HG02981 (cell line): ENCODE measurements around the gene NES.

Experiments used
- ATAC-seq: cut with Tn5 transposase; IDR thresholded peaks from one replicate; pipeline ENCODE4 v1.9.1; 2021; ENCODE audit warnings: mild to moderate bottlenecking, moderate library complexity; ENCODE audit not compliant: unreplicated experiment

NES gene, protein sequence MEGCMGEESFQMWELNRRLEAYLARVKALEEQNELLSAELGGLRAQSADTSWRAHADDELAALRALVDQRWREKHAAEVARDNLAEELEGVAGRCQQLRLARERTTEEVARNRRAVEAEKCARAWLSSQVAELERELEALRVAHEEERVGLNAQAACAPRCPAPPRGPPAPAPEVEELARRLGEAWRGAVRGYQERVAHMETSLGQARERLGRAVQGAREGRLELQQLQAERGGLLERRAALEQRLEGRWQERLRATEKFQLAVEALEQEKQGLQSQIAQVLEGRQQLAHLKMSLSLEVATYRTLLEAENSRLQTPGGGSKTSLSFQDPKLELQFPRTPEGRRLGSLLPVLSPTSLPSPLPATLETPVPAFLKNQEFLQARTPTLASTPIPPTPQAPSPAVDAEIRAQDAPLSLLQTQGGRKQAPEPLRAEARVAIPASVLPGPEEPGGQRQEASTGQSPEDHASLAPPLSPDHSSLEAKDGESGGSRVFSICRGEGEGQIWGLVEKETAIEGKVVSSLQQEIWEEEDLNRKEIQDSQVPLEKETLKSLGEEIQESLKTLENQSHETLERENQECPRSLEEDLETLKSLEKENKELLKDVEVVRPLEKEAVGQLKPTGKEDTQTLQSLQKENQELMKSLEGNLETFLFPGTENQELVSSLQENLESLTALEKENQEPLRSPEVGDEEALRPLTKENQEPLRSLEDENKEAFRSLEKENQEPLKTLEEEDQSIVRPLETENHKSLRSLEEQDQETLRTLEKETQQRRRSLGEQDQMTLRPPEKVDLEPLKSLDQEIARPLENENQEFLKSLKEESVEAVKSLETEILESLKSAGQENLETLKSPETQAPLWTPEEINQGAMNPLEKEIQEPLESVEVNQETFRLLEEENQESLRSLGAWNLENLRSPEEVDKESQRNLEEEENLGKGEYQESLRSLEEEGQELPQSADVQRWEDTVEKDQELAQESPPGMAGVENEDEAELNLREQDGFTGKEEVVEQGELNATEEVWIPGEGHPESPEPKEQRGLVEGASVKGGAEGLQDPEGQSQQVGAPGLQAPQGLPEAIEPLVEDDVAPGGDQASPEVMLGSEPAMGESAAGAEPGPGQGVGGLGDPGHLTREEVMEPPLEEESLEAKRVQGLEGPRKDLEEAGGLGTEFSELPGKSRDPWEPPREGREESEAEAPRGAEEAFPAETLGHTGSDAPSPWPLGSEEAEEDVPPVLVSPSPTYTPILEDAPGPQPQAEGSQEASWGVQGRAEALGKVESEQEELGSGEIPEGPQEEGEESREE (N-terminal part only)

DNA sequence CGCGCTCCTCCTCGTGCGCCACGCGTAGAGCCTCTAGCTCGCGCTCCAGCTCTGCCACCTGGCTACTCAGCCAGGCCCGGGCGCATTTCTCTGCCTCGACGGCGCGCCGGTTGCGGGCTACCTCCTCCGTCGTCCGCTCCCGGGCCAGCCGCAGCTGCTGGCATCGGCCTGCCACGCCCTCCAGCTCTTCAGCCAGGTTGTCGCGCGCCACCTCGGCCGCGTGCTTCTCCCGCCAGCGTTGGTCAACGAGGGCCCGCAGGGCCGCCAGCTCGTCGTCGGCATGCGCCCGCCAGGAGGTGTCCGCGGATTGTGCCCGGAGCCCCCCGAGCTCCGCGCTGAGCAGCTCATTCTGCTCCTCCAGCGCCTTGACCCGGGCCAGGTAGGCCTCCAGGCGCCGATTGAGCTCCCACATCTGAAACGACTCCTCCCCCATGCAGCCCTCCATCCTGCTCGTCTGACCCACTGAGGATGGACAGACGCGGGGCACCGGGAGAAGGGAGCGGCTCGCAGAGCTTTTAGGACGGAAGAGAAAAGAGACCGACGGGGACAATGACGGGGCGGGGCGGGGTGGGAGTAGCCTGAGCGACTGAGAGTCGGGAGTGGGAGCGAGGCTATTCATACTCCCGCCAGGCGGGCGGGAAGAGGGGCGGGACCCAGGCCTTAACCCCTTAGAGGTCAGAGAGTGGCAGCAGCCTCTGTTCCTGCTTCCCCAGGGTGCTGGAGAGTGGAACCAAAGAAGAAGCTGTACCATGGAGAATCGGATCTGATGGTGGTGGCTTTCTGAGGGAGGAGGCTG, at the start of gene NES:
NES (minus strand) TSS at position 588 of the 796 bp plus-strand sequence; CDS start at position 445, 143 bp downstream.
- ATAC-seq, result no peak

DNA sequence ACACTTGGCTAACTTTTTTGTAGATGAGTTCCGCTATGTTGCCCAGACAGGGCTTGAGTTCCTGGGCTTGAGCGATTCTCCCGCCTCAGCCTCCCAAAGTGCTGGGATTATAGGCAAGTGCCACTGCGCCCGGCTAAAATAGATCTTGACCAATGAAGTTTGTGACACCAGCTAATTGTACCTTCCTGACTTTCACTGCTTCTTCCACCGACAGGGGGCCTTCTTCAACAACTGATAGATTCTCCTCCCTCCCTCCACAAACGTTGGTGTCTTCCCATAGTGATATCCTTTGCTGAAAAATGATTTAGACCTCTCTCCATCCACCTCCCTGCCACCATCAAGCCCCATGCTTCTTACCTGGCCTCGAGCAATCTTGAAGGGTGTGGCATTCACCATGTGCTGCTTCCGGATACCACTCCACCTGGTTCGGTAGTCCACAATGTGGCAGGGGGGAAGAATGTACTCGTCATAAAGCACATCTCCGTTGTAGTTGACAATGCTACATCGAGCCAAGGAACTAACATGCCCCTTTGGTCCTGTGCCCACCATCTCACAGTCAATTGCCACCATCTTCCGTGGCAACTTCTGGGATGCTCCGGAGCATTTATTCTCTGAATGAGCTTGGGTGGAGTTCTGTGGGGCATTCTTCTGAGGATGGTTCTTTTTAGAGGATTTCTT, 49.5 kb upstream of the NES start:
- ATAC-seq, result no peak

DNA sequence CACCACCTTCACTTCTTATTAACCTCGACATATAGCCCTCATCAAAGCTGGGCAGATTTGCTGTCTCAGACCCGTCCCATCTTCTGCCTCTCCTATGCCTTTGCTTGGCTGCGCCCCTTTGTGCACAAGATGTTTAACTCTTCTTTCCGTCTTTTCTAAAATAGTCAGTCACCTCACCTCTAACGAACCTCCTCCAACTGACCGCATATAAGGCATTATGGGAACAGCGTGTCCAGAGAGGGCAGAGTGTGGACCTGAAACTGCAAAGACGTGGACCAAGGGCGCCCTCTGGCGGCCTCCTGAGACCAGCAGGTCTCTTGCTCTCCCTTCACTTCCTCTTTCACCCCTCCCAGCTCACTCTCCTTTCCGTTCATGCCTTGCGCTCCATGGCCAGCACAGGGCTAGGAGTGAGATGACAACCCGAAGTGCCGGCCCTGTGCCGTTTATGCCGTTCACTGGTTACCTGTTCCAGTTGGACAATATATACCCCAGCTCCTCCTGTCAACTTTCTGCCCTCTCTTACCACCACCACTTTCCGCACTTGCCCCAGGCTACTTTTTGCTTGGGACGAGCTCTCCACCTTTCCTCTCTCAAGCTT, 48.6 kb upstream of the NES start:
- no peak for ATAC-seq

- no peak for ATAC-seq
These were observed 44.3 kb upstream of the NES start for GRCh38 chr1:156721535-156721934.

- ATAC-seq, result no peak
These were observed 43.9 kb upstream of the NES start for GRCh38 chr1:156721131-156721530.

DNA sequence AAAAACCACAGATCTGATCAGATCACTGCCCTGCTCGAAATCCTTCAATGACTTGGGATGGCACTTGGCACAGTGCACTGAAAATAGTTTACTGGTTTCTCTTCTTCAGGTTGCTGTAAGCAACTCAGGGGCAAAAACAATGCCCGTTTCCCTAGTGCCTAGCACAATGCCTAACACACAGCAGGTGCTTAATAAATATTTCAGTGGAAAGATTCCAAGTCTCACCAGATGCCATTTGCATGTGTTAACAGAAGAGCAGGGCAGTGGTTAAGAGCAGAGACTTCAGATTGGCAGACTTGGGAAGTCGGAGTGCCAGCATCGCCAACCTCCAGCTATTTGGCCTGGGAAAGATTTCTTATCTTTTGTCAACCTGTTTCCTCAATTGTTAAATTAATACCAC, 40.1 kb upstream of the NES start:
- ATAC-seq, result no peak

DNA sequence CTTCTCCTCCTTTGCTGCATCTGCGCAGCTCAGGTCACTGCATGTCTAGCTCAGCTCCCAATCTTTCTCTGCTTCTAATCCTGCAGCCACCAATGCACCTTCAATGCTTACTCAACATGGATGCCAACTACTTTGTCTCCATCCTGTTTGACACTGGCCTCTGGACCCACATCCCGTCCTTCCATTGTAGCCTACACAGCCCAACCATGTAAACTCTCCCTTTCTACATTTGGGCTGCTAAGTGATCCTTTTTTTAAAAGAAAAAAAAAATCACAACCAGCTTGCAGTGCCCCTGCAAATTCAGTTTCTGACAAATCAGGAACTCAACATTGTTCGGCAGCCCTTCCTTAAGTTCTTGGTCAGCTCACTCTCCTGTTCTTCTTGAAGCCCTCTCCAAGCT, 37.6 kb upstream of the NES start:
- no peak for ATAC-seq

DNA sequence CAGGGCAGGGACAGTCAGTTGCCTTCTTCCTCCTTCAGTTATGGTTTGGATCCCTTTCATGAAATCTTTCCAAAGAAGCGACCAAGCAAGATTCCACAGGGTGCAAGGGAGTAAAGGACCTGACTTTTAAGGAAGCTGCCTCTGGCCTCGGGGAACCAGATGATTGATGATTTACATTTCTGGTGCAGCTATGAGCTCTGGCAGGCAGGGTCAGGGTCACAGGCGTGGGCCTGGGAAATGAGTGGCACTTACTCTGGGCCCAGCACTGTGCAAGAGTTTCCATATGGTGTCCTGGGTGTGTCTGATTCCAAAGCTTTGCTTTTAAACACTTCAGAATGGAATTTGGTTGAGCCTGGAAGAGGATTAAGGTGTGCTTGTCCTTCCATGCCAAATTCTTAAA, 35.4 kb upstream of the NES start:
- ATAC-seq, result no peak

DNA sequence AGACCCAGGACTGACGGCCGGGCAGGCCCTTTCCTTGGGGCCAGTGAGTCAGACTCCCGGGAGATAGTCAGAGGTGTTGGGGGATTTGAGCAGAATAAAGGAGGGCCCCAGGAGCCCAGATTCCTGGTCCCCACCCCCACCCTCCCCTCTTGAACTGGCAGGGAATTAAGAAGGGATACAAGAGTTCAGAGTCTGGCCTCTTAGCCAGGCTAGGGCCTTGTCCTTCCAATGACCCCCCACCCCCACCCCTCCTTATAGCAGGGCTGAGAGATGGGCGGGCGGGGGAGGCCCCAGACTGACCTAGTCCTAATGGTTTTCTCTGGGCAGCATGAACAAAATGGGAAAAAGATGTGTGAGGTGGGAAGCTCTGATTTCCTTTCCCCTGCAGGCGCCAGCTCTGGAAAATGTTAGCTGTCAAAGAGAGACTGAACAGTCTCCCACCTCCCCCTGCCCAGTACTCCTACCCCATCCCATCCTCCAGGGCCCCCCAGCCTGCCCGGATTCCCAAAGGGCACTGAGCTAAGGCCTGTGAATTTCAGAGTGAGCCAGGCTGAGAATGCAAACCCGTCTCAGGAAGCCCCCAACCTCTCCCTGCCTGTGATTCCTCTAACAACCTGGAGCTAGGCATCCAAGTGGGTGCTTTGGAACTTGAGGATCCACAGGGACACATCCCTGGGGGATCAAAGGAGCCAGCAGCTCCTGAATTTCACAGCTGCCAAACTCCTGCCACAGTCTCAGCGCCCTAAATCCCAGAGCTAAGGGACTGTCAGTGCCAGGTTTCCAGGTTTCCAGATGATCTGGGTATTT, 34.0 kb upstream of the NES start:
- ATAC-seq, result no peak

DNA sequence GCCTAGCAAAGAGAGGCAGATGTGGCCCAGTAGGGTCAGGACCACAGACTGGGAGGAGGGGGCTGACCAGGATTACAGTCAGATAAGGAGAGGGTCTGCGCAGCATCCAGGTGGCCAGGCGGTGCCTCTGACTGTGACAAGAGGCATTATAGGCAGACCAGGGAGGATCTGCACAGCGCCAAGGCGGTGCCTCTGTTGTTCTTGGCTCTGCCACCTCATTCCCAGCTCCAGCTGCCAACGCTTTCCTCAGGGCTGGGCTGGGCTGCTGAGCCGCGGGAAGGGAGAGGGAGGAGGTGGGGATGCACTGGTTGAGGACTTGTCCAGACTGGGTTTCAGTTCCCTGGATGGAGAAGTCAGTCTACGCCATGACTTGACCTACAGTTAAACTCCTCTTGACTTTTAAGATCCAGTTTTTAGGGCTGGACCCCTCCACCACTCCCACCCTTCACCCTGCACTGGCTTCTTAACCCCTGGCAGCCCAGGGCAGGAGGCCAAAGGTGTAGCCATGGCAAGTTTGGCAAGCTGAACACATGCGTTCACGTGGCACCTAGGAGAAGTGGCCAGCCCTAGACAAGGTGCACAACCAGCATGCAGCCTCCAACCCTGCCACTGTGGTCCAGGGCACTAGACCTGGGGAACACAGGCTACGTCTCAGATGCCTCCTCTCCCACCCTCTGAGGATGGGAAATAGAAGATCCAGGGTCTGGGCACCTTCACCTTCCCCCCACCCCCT, 32.7 kb upstream of the NES start:
- no peak for ATAC-seq

DNA sequence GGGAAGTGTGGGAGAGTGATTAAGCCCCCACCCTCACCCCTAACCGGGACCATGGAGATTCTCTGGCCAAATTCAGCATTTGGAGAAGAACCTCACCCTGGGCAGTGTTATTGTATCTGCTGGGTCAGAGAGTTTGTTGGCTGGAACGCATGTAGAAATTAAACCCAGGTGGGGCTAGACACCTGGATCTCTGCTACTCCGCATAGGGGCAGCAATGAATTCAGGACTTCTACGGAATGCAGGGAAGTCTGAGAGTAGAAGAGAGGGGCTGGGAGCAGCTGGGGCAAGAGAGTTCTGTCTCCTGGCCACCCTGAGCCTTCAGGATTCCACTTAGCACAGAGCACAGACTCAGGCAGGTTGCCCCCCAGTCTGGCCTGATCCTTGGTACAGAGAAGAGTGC, 31.8 kb upstream of the NES start:
- no peak for ATAC-seq

DNA sequence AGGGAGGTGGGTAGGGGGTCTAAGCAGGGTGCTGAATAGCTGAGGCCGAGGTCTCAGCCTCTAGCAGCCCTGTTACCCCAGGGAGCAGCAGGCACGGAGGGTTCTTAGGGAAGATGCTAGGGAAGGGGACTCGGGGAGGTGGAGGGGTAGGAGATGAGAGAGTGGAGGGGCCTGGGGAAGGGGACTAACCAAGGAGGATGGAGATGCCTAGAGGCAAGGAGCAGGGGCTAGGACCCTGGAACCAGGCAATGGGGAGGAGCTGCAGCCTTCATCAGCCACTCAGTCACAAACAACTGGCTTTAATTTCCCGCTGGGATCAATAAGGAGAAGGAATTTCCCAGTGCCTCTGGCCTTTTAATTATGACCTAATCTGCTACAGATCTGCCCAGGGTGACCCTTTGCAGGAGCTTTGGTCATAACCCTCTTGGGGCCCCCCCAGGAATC, 31.0 kb upstream of the NES start:
- ATAC-seq, result no peak

DNA sequence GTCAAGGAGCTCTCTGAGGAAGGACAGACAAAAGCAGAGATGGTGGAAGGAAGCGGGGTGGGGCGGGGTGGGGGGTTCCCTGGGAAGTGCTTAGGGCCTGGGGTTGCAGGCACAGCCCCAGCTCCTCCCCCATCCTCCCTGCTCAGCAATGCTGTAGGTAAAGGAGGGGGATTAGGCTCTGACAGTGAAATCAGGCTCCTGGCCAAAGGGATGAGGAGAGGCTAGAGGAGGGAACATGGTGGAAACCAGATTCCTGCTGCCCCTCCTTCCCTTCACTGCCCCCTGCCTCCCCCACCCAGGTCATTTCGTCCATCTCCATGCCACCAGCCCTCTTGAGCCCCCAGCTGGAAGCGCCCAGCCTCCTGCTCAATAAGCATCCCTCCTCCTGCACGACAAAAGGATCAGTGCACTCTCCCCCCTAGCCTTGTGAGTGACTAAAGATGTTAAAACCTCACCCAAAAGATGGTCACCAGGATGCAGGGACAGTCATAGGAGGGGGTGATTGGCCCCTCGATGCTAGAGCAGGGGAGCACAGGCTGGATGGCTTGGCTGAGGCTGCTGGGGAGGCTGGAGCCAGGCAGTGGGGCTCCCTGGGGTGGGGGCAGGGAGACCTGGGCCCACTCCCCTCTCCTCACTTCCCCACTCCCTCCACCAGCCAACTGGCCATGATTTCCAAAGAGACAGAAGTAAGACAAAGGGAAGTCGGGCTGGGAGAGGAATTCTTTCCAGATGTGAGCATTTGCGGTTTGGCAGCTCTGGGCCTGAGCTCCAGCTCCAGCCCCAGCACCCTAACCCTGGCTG, 30.4 kb upstream of the NES start:
- ATAC-seq, result no peak

- ATAC-seq, result no peak
These were observed 29.6 kb upstream of the NES start for GRCh38 chr1:156706657-156707416.

- ATAC-seq, result no peak
These were observed 28.9 kb upstream of the NES start for GRCh38 chr1:156705918-156706656.
